H9 (cell line): Measurements from ENCODE around the gene ST6GALNAC3. TPM values are rescaled to one million over a fixed set of nuclear protein-coding genes. Genes with fewer than 3 reads are reported as not detected.

ENCODE experiments used
- DNase-seq: peaks from one replicate; pipeline ENCODE4 v3.0.0-alpha.2; 2017
- H2AFZ ChIP-seq: one replicate; pipeline ENCODE4 v1.6.1; 2013; ENCODE audit warnings: mild to moderate bottlenecking, low read length, control low read depth, moderate library complexity
- H2AK5ac ChIP-seq: 2 replicates; pipeline ENCODE4 v1.6.1; 2013; ENCODE audit warnings: low read length, control low read depth, mixed read lengths; ENCODE audit not compliant: insufficient read length
- H2BK120ac ChIP-seq: one replicate; pipeline ENCODE4 v1.6.1; 2013; ENCODE audit warnings: low read depth, mild to moderate bottlenecking, low read length, control low read depth, inconsistent platforms; ENCODE audit not compliant: poor library complexity, severe bottlenecking
- H2BK12ac ChIP-seq: 2 replicates; pipeline ENCODE4 v1.6.1; 2013; ENCODE audit warnings: low read length, control low read depth, mixed read lengths, low read depth; ENCODE audit not compliant: insufficient read length
- H2BK15ac ChIP-seq: 2 replicates; pipeline ENCODE4 v1.6.1; 2013; ENCODE audit warnings: low read depth, low read length, control low read depth
- H2BK20ac ChIP-seq: one replicate; pipeline ENCODE4 v1.6.1; 2013; ENCODE audit warnings: low read depth, mild to moderate bottlenecking, low read length, control low read depth, inconsistent platforms; ENCODE audit not compliant: poor library complexity, severe bottlenecking
- H2BK5ac ChIP-seq: 2 replicates; pipeline ENCODE4 v1.6.1; 2013; ENCODE audit warnings: low read length, control low read depth, mixed read lengths; ENCODE audit not compliant: insufficient read length
- H3K14ac ChIP-seq: 2 replicates; pipeline ENCODE4 v1.6.1; 2013; ENCODE audit warnings: low read length, control low read depth; ENCODE audit not compliant: insufficient read depth
- H3K18ac ChIP-seq: 2 replicates; pipeline ENCODE4 v1.6.1; 2013; ENCODE audit warnings: low read depth, mild to moderate bottlenecking, mixed read lengths, low read length, control low read depth; ENCODE audit not compliant: insufficient read length
- H3K23ac ChIP-seq: 2 replicates; pipeline ENCODE4 v1.6.1; 2013; ENCODE audit warnings: low read length, control low read depth, mixed read lengths, low read depth; ENCODE audit not compliant: insufficient read length
- H3K23me2 ChIP-seq: 2 replicates; pipeline ENCODE4 v1.6.1; 2013; ENCODE audit warnings: low read depth, mild to moderate bottlenecking, mixed read lengths, low read length, control low read depth; ENCODE audit not compliant: insufficient read length, poor library complexity, severe bottlenecking
- H3K27ac ChIP-seq: 2 replicates; pipeline ENCODE4 v1.5.1; 2013; ENCODE audit warnings: low read length, control low read depth, mixed read lengths, low read depth; ENCODE audit not compliant: insufficient read length
- H3K27me3 ChIP-seq: 2 replicates; pipeline ENCODE4 v1.6.1; 2013; ENCODE audit warnings: low read length, control low read depth, inconsistent platforms; ENCODE audit not compliant: insufficient read depth
- H3K4ac ChIP-seq: 2 replicates; pipeline ENCODE4 v1.6.1; 2013; ENCODE audit warnings: low read depth, mild to moderate bottlenecking, control low read depth, inconsistent platforms, low read length, moderate library complexity
- H3K4me1 ChIP-seq: 2 replicates; pipeline ENCODE4 v1.6.1; 2013; ENCODE audit warnings: low read length, control low read depth, inconsistent platforms; ENCODE audit not compliant: insufficient read depth
- H3K4me2 ChIP-seq: 2 replicates; pipeline ENCODE4 v1.6.1; 2013; ENCODE audit warnings: low read length, control low read depth, mixed read lengths; ENCODE audit not compliant: insufficient read length, insufficient read depth
- H3K56ac ChIP-seq: 2 replicates; pipeline ENCODE4 v1.6.1; 2013; ENCODE audit warnings: low read depth, mild to moderate bottlenecking, mixed read lengths, low read length, control low read depth; ENCODE audit not compliant: insufficient read length
- H3K79me1 ChIP-seq: 2 replicates; pipeline ENCODE4 v1.6.1; 2013; ENCODE audit warnings: low read depth, mild to moderate bottlenecking, moderate library complexity, low read length, control low read depth, inconsistent platforms; ENCODE audit not compliant: insufficient read depth, poor library complexity, severe bottlenecking
- H3K79me2 ChIP-seq: 2 replicates; pipeline ENCODE4 v1.6.1; 2013; ENCODE audit warnings: low read length, control low read depth, inconsistent platforms; ENCODE audit not compliant: insufficient read depth
- H3K9ac ChIP-seq: 2 replicates; pipeline ENCODE4 v1.6.1; 2013; ENCODE audit warnings: low read length, control low read depth, mixed read lengths; ENCODE audit not compliant: insufficient read length; ENCODE audit errors: extremely low read depth
- H3K9me3 ChIP-seq: one replicate; pipeline ENCODE4 v1.6.1; 2013; ENCODE audit warnings: low read depth, low read length, inconsistent platforms; ENCODE audit not compliant: control insufficient read depth
- H3T11ph ChIP-seq: one replicate; pipeline ENCODE4 v1.6.1; 2013; ENCODE audit warnings: mild to moderate bottlenecking, low read length, control low read depth, inconsistent platforms
- H4K20me1 ChIP-seq: one replicate; pipeline ENCODE4 v1.6.1; 2013; ENCODE audit not compliant: control insufficient read depth, insufficient read length, insufficient read depth
- H4K5ac ChIP-seq: 2 replicates; pipeline ENCODE4 v1.6.1; 2013; ENCODE audit warnings: low read depth, mild to moderate bottlenecking, mixed read lengths, low read length, control low read depth; ENCODE audit not compliant: insufficient read length
- H4K8ac ChIP-seq: replicated peaks from 2 replicates; pipeline ENCODE4 v1.6.1; 2013; ENCODE audit warnings: low read length, control low read depth, mixed read lengths, low read depth; ENCODE audit not compliant: insufficient read length
- H4K91ac ChIP-seq: 2 replicates; pipeline ENCODE4 v1.6.1; 2013; ENCODE audit warnings: low read depth, mild to moderate bottlenecking, moderate library complexity, mixed read lengths, low read length, control low read depth; ENCODE audit not compliant: insufficient read length
- H3K27ac Mint-ChIP-seq, 3 experiments: 2 replicates in 2 of 3; 3 replicates in 1 of 3; pipeline ENCODE4 v1.8.0; 2020 to 2021; ENCODE audit warnings: mixed read lengths in 3 of 3, mild to moderate bottlenecking in 1 of 3, moderate library complexity in 1 of 3
- H3K27me3 Mint-ChIP-seq: 2 replicates; pipeline ENCODE4 v1.8.0; 2021; ENCODE audit warnings: low read depth, mild to moderate bottlenecking, moderate library complexity, mixed read lengths
- H3K36me3 Mint-ChIP-seq, 3 experiments: 2 replicates in 2 of 3; 3 replicates in 1 of 3; pipeline ENCODE4 v1.8.0; 2020 to 2021; ENCODE audit warnings: low read depth in 3 of 3, mixed read lengths in 3 of 3; ENCODE audit not compliant: insufficient read depth in 1 of 3
- H3K4me1 Mint-ChIP-seq, 2 experiments: 2 replicates each; pipeline ENCODE4 v1.8.0; 2020; ENCODE audit warnings: mixed read lengths in 2 of 2
- H3K4me3 Mint-ChIP-seq, 2 experiments: 2 replicates in 1 of 2; 3 replicates in 1 of 2; pipeline ENCODE4 v1.8.0; 2020 to 2021; ENCODE audit warnings: mild to moderate bottlenecking in 2 of 2, mixed read lengths in 2 of 2, moderate library complexity in 1 of 2
- H3K9me3 Mint-ChIP-seq, 2 experiments: 2 replicates in 1 of 2; 3 replicates in 1 of 2; pipeline ENCODE4 v1.8.0; 2020; ENCODE audit warnings: mild to moderate bottlenecking in 2 of 2, mixed read lengths in 2 of 2, moderate library complexity in 1 of 2
- CTCF ChIP-seq: fragments of 200-600 bp; sonication (generic); conservative IDR thresholded peaks from 3 replicates; pipeline ENCODE4 v1.8.0; 2021; ENCODE audit warnings: antibody characterized with exemption, mild to moderate bottlenecking
- WGBS: extraction: QIAGEN DNeasy Blood & Tissue Kit; methylation state at CpG from one replicate; pipeline ENCODE4 v1.1.7; 2013; ENCODE audit warnings: missing lambda C conversion rate, low lambda C conversion rate, mixed read lengths; ENCODE audit not compliant: insufficient read length; ENCODE audit errors: extremely low coverage; 5-methylcytosine and 5-hydroxymethylcytosine counted together
- total RNA-seq: library from RNA; stranded (reverse); gene quantifications from 2 replicates; pipeline ENCODE4 v1.2.1, GENCODE V29; 2021

ST6GALNAC3 gene
- total RNA-seq, 1 experiment from 2014 or later: 11.2 TPM

DNA sequence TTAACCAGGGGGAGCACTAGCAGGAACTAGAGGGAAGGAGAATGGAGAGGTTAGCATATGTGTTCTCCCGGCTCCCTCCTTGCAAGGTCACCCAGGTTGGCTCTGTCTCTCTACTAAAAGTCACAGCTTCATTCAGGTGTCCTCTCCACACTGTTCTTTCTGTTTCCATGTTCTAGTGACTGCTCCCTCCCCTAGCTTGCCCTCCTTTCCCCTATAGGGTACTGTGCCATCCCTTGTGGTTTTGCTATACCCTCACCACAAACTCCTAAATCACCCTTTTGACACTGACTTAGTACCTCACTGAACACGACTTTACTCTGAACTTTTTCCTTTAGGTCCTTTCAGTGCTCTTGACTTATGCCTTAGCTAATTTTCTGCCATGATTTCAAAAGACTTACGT is 389.3 kb downstream of the ST6GALNAC3 start:
- H3K27me3 Mint-ChIP-seq: no peaks in the 10 kb centered on the region
- no peak for TF ChIP-seq CTCF
- peaks cover 0 to 3% (median 0%) of the 10 kb centered on the region in 3 experiments; a peak in 2 of 7 replicates for H3K36me3 Mint-ChIP-seq
- Histone ChIP-seq H4K8ac (no peak overlapping the region), H2BK15ac (no peak overlapping the region), H3K56ac (no peak overlapping the region), H2BK5ac (no peak overlapping the region), H4K20me1 (no peaks in the 10 kb centered on the region), H3K9me3 (no peaks in the 10 kb centered on the region), H2BK12ac (no peak overlapping the region), H3K18ac (no peak overlapping the region), H3K79me1 (no peaks in the 10 kb centered on the region), H3K4me1 (no peaks in the 10 kb centered on the region), H3K27ac (no peak overlapping the region), H3K23me2 (no peaks in the 10 kb centered on the region), H3K4ac (no peak overlapping the region), H3K23ac (no peak overlapping the region), H3K4me2 (no peak overlapping the region), H2AK5ac (no peak overlapping the region), H2BK20ac (no peak overlapping the region), H2AFZ (no peak overlapping the region), H3K14ac (no peak overlapping the region), H4K91ac (no peak overlapping the region), H3K79me2 (no peaks in the 10 kb centered on the region), H3K27me3 (no peaks in the 10 kb centered on the region), H4K5ac (no peak overlapping the region), H3T11ph (no peak overlapping the region), H2BK120ac (no peak overlapping the region), H3K9ac (no peak overlapping the region)
- H3K9me3 Mint-ChIP-seq: peaks cover 0 to 2% of the 10 kb centered on the region in 2 experiments; a peak in 2 of 5 replicates
- peaks cover 4 to 9% of the 10 kb centered on the region in 2 experiments; a peak in 3 of 4 replicates for H3K4me1 Mint-ChIP-seq
- DNase-seq: no peak
- H3K27ac Mint-ChIP-seq: peak overlapping the region in 1 of 3 experiments; percentile 26; a peak in 1 of 7 replicates
- H3K4me3 Mint-ChIP-seq: no peak overlapping the region
- no CpG with 5 or more reads among the region's 3 CpGs for WGBS
